Fibroblast of skin of left biceps (primary cell): ENCODE data around the gene IQCB1.
A peak's percentile ranks its signal among the peaks of the same experiment; 100 is the strongest.
"Not testable (repeated sequence)": the region's sequence is repeated elsewhere in the genome, so short reads cannot be mapped to it uniquely, and the experiment has no call there.

Experiments
- DNase-seq, 2 experiments: peaks; one replicate each; pipeline ENCODE4 v3.0.0-alpha.2; 2013; ENCODE audit warnings: low read depth in 2 of 2

The IQCB1 gene, protein sequence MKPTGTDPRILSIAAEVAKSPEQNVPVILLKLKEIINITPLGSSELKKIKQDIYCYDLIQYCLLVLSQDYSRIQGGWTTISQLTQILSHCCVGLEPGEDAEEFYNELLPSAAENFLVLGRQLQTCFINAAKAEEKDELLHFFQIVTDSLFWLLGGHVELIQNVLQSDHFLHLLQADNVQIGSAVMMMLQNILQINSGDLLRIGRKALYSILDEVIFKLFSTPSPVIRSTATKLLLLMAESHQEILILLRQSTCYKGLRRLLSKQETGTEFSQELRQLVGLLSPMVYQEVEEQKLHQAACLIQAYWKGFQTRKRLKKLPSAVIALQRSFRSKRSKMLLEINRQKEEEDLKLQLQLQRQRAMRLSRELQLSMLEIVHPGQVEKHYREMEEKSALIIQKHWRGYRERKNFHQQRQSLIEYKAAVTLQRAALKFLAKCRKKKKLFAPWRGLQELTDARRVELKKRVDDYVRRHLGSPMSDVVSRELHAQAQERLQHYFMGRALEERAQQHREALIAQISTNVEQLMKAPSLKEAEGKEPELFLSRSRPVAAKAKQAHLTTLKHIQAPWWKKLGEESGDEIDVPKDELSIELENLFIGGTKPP

DNA sequence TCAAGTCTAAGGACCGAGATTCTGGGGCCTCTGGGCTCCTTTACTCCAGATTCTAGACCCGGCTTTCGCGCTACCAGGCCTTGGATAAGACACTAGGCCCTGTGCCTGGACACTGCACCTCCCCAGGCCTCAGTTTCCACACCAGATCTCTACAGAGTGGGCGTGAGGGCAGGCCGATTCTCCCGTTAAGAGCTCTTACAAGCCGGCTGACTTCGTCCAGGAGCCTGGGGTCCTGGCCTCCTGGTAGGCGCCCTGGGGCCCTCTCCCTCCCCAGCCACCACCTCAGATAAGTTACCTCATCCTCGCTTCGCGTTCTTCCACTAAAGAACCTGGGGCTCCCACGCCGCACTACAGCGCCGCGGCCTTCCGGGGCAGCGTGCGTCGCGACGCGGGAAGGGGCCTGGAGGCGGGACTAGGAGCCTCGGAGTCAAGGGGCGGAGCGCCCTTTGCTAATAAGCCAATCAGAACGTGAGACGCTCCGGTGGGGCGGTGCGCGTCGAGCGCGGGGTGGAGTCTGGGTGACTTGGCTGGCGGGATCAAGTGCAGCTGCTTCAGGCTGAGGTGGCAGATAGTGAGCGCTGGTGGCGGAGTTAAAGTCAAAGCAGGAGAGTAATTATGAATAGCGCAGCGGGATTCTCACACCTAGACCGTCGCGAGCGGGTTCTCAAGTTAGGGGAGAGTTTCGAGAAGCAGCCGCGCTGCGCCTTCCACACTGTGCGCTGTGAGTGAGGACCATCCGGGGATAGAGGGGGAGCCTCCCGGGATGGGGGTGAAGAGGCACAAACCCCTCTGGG is at the start of gene IQCB1, which contains the start of gene EAF2:
Gene IQCB1 (minus strand): TSS at position 390 of the 794 bp plus-strand sequence. CDS start 6,100 bp downstream, outside the sequence.
Gene EAF2 (plus strand): TSS at position 539 of the 794 bp plus-strand sequence. CDS start 77 bp downstream, at position 616.
- peak; percentile 75 to 81 for DNase-seq

DNA sequence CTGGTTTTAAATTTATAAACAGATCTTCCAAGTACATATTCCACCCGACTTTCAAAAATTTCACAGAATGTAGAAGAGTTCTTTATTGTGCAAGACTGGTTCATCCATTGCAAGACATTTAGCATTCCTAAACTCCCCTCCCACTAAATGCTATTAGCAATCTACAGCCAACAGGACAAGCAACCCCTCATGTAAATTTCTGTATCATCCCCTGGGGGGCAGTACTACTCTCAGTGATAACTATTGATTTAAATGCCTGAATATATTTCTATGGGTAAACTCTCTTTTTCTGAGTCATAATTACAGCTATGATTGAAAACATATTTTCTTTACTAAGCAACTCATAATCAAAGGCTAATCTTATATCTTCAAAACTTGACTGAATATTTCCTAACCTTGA is 48.6 kb upstream of the IQCB1 start:
- no peak for DNase-seq

DNA sequence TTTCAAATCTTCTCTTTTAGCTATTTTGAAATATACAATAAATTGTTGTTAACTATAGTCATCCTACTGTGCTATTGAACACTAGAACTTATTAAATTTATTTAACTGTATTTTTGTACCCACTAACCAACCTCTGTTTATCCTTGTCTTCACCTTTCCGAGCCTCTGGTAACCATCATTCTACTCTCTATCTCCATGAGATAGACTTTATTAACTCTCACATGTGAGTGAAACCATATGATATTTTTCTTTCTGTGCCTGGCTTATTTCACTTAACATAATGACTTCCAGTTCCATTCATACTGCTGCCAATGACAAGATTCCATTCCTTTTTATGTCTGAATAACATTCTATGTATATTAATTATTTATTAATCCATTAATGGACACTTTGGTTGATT is 43.6 kb upstream of the IQCB1 start:
- no peak for DNase-seq

DNA sequence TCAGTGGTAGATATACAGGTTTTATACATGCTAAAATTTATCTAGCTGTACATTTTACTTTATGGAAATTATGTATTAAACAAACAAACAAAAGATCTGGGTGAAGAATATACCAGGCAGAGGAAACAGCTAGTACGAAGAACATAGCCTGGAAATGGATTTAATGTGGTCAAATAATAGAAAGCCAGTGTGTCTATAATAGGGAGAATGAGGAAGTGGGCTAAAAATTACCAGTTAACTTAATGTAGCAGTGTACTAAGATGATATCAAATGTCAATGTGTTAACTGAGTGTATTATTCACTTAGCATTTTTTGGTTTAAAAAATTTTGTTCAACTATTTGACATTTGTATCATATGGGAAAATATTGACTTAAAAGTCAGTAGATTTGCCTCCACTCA is 36.6 kb upstream of the IQCB1 start:
- DNase-seq = no peak

DNA sequence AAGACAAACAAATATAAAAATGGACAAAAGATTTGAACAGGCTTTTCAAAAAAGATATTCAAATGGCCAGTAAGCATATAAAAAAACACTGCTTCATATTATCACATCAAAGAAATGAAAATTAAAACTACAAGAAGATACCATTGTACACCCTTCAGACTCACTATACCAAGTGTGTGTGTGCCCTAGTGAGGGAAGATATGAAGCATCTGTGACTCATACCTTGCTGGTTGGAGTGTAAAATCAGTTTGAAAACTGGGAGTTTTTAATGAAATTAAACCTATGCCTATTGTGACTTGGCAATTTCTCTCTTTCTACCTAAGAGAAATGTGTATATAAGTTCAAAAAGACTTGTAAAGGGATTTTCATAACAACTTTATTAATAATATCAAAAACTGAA is 35.9 kb upstream of the IQCB1 start:
- no peak for DNase-seq

DNA sequence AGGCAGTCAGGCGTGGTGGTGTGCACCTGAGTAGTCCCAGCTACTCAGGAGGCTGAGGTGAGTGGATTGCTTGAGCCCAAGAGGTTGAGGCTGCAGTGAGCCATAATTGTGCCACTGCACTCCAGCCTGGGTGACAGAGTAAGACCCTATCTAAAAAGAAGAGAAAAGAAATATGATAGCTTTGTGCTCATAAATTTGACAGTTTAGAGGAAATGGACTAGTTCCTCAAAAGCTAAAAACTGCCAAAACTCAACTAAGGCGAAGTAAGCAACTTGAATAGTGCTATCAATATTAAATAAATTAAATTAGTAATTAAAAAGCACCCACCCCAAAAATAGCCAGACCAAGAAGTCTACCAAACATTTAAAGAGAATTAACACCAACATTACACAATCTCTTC is 34.9 kb upstream of the IQCB1 start:
- DNase-seq = no peak

DNA sequence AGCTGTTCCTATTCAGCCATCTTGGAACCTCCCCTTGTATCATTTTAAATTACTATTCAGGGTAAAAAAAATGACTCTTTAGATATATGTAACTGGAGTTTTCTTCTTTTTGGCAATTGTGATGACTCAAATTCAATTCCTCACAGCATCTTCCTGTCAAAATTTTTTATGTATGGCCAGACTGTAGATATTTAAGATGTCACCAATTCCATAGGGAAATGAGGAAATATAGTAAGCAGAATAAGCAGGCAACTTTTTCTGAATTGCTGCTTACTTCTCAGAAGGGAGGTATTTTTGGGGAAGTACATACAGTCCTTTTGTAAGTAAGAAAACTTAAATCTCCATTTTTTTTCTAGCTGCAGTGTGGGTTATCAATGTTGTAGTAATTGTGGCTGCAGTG is 28.9 kb upstream of the IQCB1 start:
- DNase-seq = no peak

DNA sequence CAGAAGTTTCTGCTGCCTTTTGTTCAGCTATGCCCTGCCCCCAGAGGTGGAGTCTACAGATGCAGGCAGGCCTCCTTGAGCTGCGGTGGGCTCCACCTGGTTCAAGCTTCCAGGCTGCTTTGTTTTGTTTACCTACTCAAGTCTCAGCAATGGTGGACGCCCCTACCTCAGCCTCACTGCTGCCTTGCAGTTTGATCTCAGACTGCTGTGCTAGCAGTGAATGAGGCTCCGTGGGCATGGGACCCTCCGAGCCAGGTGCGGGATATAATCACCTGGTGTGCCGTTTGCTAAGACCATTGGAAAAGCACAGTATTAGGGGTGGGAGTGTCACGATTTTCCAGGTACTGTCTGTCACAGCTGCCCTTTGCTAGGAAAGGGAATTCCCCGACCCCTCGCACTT is 28.4 kb upstream of the IQCB1 start:
- DNase-seq = not testable (repeated sequence)

DNA sequence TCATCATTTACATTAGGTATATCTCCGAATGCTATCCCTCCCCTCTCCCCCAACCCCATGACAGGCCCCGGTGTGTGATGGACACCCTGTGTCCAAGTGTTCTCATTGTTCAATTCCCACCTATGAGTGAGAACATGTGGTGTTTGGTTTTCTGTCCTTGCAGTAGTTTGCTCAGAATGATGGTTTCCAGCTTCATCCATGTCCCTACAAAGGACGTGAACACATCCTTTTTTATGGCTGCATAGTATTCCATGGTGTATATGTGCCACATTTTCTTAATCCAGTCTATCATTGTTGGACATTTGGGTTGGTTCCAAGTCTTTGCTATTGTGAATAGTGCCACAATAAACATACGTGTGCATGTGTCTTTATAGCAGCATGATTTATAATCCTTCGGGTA is 22.9 kb upstream of the IQCB1 start:
- DNase-seq = not testable (repeated sequence)

DNA sequence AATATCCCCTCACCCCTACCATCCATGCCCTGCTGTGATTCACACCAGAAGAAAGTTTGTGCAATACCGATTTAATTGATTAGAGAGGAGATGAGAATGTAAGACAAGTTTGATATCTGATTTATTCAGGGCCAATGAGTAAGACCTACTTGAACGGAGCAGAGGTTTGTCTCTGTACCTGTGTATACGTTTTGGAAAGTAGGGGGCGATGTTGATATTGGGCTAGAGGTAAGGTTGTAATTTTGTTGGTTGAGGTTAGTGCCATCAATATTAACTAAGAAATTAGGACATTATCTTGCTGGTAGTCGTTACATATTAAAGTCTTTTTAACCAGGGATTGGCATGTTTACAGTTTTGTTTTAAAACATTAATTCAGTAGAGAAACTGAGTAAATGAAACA is 20.7 kb upstream of the IQCB1 start:
- no peak for DNase-seq

DNA sequence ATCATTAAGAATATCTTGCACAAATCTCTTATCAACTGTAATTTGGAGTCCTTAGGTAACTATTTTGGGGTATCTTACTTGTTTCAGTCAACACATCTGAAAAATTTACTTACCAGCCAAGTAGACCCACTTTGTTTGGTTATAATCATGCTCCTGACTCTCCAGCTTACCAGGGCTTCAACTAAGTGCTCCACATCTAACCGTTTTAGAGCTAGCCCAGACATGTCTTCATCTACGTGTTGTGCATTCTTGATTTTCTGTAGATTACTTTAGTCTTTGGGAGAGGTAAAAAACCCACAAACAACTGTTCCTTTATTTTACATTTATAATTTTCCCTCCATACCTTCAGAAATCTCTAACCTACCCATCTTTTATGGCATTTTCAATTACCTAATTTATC is 17.4 kb upstream of the IQCB1 start:
- DNase-seq = no peak

DNA sequence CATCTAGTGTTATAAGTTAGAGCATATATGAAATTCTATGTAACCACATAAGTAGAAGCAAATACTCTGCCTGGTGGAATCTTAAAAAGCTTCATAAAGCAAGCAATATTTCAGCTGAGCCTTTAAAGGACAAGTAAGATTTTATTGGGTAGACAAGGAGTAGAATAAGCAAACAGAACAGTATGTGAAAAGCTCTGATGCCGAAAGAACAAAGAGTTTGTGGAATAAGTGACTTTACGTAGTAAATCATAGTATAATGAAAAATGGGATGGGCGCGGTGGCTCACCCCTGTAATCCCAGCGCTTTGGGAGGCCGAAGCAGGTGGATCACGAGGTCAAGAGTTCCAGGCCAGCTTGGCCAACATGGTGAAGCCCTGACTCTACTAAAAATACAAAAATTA is 10.0 kb upstream of the IQCB1 start:
- no peak for DNase-seq

DNA sequence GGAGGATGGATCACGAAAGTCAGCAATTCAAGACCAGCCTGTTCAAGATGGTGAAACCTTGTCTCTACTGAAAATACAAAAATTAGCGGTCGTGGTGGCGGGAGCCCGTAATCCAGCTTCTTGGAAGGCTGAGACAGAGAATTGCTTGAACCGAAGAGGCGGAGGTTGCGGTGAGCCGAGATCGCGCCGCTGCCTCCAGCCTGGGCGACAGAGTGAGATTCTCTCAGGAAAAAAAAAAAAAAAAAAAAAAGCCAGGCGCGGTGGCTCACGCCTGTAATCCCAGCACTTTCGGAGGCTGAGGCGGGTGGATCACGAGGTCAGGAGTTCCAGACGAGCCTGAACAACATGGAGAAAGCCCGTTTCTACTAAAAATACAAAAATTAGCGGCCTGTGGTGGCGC is 5.1 kb upstream of the IQCB1 start:
- DNase-seq = no peak

DNA sequence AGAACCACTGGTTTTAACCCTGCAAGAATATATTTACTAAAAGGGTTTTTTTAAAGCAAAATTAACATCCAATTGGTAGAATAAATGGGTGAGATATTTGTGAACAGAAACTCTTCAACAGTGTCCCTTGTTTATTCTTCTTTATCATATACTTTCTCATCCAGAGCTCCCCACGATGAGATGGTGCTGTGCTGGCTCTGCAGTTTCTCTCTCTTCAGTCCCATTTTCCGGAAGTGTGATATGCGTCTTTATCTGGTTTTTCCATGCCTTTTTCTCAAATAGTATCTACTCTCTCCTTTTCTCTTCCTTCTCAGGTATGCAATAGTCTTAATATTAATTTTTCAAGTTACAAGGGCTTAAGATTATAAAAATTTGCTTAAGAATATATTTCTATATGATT is 1.6 kb upstream of the IQCB1 start:
- DNase-seq = no peak

DNA sequence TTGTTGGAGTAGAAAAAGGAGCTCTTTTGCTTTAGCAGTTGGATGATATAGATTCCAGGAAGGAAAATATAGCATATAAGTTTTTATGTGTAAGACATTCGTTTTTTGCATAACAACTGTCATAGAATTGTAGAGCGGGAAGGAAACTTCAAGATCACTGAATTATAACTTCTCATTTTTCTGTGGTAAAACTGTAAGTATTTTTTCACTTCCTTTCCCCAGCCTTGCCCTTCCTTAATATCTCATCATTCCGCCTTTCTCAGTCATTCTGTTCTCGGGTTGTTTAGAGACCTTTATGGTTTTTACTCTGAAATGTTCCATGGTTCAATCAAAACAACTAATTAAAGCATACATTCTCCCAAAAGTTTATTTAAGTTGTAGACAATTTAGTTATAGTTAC is 1.2 kb upstream of the IQCB1 start:
- no peak for DNase-seq

DNA sequence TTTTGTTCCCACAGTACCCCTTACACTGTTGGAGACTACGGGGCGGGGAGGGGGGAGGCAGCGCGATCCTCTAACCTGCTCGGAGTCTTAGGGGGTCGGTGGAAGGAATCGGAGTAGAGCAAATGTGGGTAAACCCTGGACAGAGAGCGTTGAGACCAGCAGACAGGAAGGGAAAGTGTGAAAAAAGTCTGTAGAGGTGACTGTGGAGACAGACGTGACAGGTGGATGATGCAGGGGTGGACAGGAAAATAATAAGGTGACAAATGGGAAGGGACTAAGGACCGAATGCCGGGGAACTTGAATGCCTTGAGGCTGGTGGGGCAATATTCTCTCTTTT is 573 bp upstream of the IQCB1 start:
- DNase-seq = no peak

DNA sequence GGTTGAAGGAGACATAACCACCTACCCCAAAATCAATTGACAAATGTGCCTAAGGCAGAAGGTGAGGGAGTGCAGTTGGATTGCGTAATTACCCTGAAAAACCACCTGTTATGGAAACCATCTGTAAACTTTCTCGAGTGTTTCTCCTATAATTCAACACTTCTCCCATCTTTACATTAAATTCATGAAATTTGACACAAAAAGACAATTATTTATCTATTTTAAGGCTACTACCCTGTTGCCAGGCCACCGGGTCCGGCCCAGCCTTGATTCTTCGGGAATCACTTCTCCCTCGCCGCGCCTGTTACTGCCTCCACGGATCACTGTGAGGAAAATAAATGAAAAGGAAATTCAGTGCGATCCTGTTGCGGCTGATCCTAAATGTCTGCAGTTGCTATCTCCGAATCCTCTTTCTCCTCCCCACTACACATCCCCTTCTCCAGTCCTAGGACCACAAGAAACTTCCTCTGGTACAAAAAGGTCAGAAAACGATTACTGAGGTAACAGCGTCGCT is 646 bp downstream of the IQCB1 start:
- no peak for DNase-seq

DNA sequence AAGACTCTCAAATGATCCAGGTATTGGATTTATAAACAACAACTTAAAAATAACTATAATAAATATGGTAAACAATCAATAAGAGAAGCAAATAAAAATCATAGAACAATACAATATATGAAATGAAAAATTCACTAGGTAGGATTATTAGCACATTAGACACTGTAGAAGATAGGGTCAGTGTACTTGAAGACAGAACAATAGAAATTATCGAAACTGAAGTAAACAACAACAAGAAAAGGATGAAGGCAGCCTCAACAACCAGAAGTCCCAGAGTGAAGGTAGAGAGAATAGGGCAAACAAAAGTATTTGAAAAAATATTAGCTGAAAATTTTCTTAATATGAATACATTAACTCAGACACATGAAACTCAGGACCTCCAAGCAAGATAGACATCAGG is 11.9 kb downstream of the IQCB1 start:
- DNase-seq = no peak

DNA sequence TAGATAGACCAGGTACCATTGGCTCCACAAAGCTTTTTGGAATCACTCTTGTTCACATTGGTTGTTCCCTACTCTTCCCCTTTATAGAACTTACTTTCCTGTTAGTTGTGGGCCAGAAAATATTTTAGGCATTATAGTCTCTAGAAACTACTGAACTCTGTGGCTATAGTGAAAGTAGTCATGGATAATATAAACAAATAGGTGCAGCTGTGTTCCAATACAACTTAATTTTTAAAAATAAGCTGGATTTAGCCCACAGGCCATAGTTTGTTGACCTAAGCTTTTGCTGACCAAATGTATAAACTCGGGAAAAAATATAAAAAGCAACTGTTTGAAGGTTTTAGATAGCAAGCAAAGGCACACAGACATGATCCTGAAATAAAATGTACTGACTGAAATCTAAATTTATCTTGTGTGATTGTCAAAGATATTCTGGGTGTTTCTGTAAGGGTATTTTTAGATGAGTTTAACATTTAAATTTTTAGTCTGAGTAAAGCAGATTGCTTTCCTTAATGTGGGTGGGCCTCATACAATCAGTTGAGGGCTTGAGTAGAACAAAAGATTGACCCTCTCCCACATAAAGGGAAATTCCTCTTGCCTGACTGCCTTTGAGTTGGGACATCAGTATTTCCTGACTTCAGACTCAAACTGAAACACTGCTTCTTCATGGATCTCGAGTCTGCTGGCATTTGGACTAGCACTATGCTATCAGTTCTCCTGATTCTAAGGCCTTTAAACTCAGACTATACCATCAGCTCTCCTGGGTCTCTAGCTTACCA is 13.2 kb downstream of the IQCB1 start:
- no peak for DNase-seq

DNA sequence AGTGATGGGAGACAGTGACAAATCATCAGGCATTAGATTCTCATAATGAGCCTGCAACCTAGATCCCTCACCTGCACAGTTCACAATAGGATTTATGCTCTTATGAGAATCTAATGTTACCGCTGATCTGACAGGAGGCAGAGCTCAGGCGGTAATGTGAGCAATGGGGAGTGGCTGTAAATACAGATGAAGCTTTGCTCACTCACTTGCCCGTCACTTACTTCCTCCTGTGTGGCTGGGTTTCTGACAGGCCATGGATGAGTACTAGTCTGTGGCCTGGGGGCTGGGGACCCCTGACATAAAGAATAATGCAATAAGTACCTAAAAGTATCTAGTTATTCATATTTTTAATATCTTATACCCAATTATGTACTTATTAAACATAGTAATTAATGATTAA is 15.6 kb downstream of the IQCB1 start:
- no peak for DNase-seq

DNA sequence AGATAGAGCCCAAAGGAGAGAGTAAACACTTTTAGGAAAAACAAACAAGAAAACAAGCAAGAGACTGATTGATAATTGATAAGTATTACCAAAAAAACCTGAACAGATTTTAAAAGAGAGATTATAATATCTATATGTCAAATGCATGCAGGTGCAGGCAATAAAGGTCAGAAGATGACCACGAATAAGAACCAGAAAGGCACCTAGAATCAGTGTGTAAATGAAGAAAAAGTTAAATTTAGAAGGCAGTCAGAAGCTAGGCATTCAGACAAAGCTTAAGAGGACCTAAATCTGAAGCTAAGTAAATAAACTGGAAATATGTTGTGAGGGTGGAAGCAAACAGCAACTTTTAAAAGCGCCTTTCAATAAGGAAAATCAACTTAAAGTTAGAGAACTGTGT is 16.3 kb downstream of the IQCB1 start:
- DNase-seq = no peak

DNA sequence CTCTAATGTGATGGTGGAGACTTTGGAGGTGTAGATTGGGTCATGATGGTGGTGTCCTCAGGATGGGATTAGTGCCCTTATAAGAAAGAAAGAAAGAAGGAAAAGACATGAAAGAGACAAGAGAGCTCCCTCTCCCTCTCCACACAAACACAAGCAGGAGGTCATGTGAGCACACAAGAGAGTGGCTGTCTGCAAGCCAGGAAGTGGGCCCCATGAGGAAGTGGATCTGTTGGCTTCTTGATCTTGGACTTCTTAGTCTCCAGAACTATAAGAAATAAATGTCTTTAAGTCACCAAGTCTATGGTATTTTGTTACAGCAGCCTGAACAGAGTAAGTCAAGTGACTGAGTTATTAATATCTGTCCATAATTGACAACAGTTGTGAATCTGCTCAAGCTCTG is 17.1 kb downstream of the IQCB1 start:
- no peak for DNase-seq
